GM21526 (cell line): ENCODE data around the gene ZNF750.

ENCODE experiments used
- ATAC-seq: cut with Tn5 transposase; IDR thresholded peaks from one replicate; pipeline ENCODE4 v1.9.1; 2021; ENCODE audit warnings: moderate library complexity; ENCODE audit not compliant: unreplicated experiment, low FRiP score

The ZNF750 gene

GRCh38 chr17:82860606-82861392, 21.0 kb upstream of the ZNF750 start:
- ATAC-seq, result no peak

- no peak for ATAC-seq
Observed at GRCh38 chr17:82859431-82860403, 19.9 kb upstream of the ZNF750 start.

- no peak for ATAC-seq
Observed at GRCh38 chr17:82858376-82859126, 18.7 kb upstream of the ZNF750 start.

- no peak for ATAC-seq
Observed at GRCh38 chr17:82856361-82856760, 16.5 kb upstream of the ZNF750 start.

GRCh38 chr17:82854226-82854625, 14.4 kb upstream of the ZNF750 start:
- ATAC-seq, result no peak

GRCh38 chr17:82851381-82851780, 11.6 kb upstream of the ZNF750 start:
- no peak for ATAC-seq

GRCh38 chr17:82849076-82849945, 9.5 kb upstream of the ZNF750 start:
- no peak for ATAC-seq

- no peak for ATAC-seq
Observed at GRCh38 chr17:82848022-82848592, 8.3 kb upstream of the ZNF750 start.

- no peak for ATAC-seq
Observed at GRCh38 chr17:82846061-82846691, 6.4 kb upstream of the ZNF750 start.

- ATAC-seq, result no peak
Observed at GRCh38 chr17:82845163-82845807, 5.5 kb upstream of the ZNF750 start.

GRCh38 chr17:82844796-82845162, 5.0 kb upstream of the ZNF750 start:
- no peak for ATAC-seq

GRCh38 chr17:82843904-82844680, 4.3 kb upstream of the ZNF750 start:
- ATAC-seq, result no peak

- ATAC-seq, result no peak
Observed at GRCh38 chr17:82841921-82842596, 2.2 kb upstream of the ZNF750 start.

- no peak for ATAC-seq
Observed at GRCh38 chr17:82840431-82840831, 609 bp upstream of the ZNF750 start.

- ATAC-seq, result no peak
Observed at GRCh38 chr17:82838386-82839063, 1.3 kb downstream of the ZNF750 start.

- ATAC-seq, result no peak
Observed at GRCh38 chr17:82837586-82838320, 2.1 kb downstream of the ZNF750 start.
